Measurements from ENCODE around the gene MED22. TPM values are rescaled to one million over a fixed set of nuclear protein-coding genes. Genes with fewer than 3 reads are reported as not detected.
"Not testable (repeated sequence)": the region's sequence is repeated elsewhere in the genome, so short reads cannot be mapped to it uniquely, and the experiment has no call there.

Gene MED22
- total RNA-seq, 1 donor: 14.5 TPM

GRCh38 chr9:133301253-133302230, 46.4 kb downstream of the MED22 start:
- H3K4me1 ChIP-seq (ENCODE audit: insufficient read depth, low read length): no peaks in the 10 kb centered on the region
- H2AFZ ChIP-seq (ENCODE audit: low read length): no peak overlapping the region
- no peak for TF ChIP-seq CTCF (IDR thresholded peaks at IDR 0.05; ENCODE audit: extremely low read depth, low read depth, low read length)
- no peak for DNase-seq (ENCODE audit: insufficient read length, low spot score, missing footprints)
- no peaks in the 10 kb centered on the region for H3K9me3 ChIP-seq (ENCODE audit: low read depth, low read length)
- H4K20me1 ChIP-seq (ENCODE audit: insufficient read depth, low read length): no peaks in the 10 kb centered on the region
- no peaks in the 10 kb centered on the region for H3K79me2 ChIP-seq (ENCODE audit: insufficient read depth, low read length)
- H3K4me3 ChIP-seq (ENCODE audit: insufficient read depth, low read length): no peak overlapping the region
- no peak overlapping the region for H3K4me2 ChIP-seq (ENCODE audit: insufficient read depth, low read length)
- no peak overlapping the region for H3K27ac ChIP-seq (ENCODE audit: low read depth, low read length)
- H3K36me3 ChIP-seq (ENCODE audit: insufficient read depth, low read length): no peaks in the 10 kb centered on the region
- H3K27me3 ChIP-seq (ENCODE audit: insufficient read depth, low read length): peaks cover 6% of the 10 kb centered on the region

- H2AFZ ChIP-seq (ENCODE audit: low read length); H3K4me3 ChIP-seq (ENCODE audit: insufficient read depth, low read length); H4K20me1 ChIP-seq (ENCODE audit: insufficient read depth, low read length); H3K9me3 ChIP-seq (ENCODE audit: low read depth, low read length); DNase-seq (ENCODE audit: insufficient read length, low spot score, missing footprints); H3K27me3 ChIP-seq (ENCODE audit: insufficient read depth, low read length); H3K36me3 ChIP-seq (ENCODE audit: insufficient read depth, low read length); H3K4me2 ChIP-seq (ENCODE audit: insufficient read depth, low read length); H3K79me2 ChIP-seq (ENCODE audit: insufficient read depth, low read length); H3K4me1 ChIP-seq (ENCODE audit: insufficient read depth, low read length); H3K27ac ChIP-seq (ENCODE audit: low read depth, low read length): not testable (repeated sequence)
These were observed 47.9 kb downstream of the MED22 start for GRCh38 chr9:133299996-133300395.

GRCh38 chr9:133294257-133294656, 53.7 kb downstream of the MED22 start:
- Histone ChIP-seq H4K20me1 (ENCODE audit: insufficient read depth, low read length) (no peaks in the 10 kb centered on the region), H3K79me2 (ENCODE audit: insufficient read depth, low read length) (no peaks in the 10 kb centered on the region), H3K27ac (ENCODE audit: low read depth, low read length) (no peak overlapping the region), H3K9me3 (ENCODE audit: low read depth, low read length) (peaks cover 3% of the 10 kb centered on the region), H3K4me2 (ENCODE audit: insufficient read depth, low read length) (no peak overlapping the region), H3K4me1 (ENCODE audit: insufficient read depth, low read length) (no peaks in the 10 kb centered on the region), H3K36me3 (ENCODE audit: insufficient read depth, low read length) (no peaks in the 10 kb centered on the region), H3K27me3 (ENCODE audit: insufficient read depth, low read length) (no peaks in the 10 kb centered on the region), H2AFZ (ENCODE audit: low read length) (no peak overlapping the region), H3K4me3 (ENCODE audit: insufficient read depth, low read length) (no peak overlapping the region)
- no peak for TF ChIP-seq CTCF (IDR thresholded peaks at IDR 0.05; ENCODE audit: extremely low read depth, low read depth, low read length)
- DNase-seq (ENCODE audit: insufficient read length, low spot score, missing footprints): no peak

- Histone ChIP-seq H3K4me3 (ENCODE audit: insufficient read depth, low read length) (no peak overlapping the region), H3K27ac (ENCODE audit: low read depth, low read length) (no peak overlapping the region), H4K20me1 (ENCODE audit: insufficient read depth, low read length) (no peaks in the 10 kb centered on the region), H2AFZ (ENCODE audit: low read length) (no peak overlapping the region), H3K79me2 (ENCODE audit: insufficient read depth, low read length) (no peaks in the 10 kb centered on the region), H3K9me3 (ENCODE audit: low read depth, low read length) (peaks cover 3% of the 10 kb centered on the region), H3K36me3 (ENCODE audit: insufficient read depth, low read length) (no peaks in the 10 kb centered on the region), H3K4me1 (ENCODE audit: insufficient read depth, low read length) (no peaks in the 10 kb centered on the region), H3K4me2 (ENCODE audit: insufficient read depth, low read length) (no peak overlapping the region), H3K27me3 (ENCODE audit: insufficient read depth, low read length) (no peaks in the 10 kb centered on the region)
- DNase-seq (ENCODE audit: insufficient read length, low spot score, missing footprints): no peak
- no peak for TF ChIP-seq CTCF (IDR thresholded peaks at IDR 0.05; ENCODE audit: extremely low read depth, low read depth, low read length)
These were observed 57.1 kb downstream of the MED22 start for GRCh38 chr9:133290751-133291302.

Small RNAs within 50 kb of the gene (small RNA-seq; reads per million reads assigned to genes)
- gene RF00019: not detected
- not detected for gene SNORD24
- gene SNORD36A: not detected
- not detected for gene SNORD36B
- not detected for gene SNORD36C

Other genes with a start within 250 kb of the MED22 start
- 11.2 and 12.7 TPM in 2 replicates for gene RALGDS, start 226.9 kb downstream of the MED22 start, total RNA-seq
- 3.3 and 3.8 TPM in 2 replicates for gene GBGT1, start 184.2 kb downstream of the MED22 start, total RNA-seq
- gene OBP2B, start 138.9 kb downstream of the MED22 start, total RNA-seq: not detected in 2 replicates
- gene ABO, start 72.9 kb downstream of the MED22 start, total RNA-seq: not detected in 2 replicates
- 5.9 and 7.6 TPM in 2 replicates for gene SURF6, start 11.9 kb downstream of the MED22 start, total RNA-seq
- 1,638 and 1,763 TPM in 2 replicates for gene RPL7A, start 87 bp upstream of the MED22 start, total RNA-seq
- gene SURF1, start 8.4 kb upstream of the MED22 start, total RNA-seq: 21.0 and 24.8 TPM in 2 replicates
- 10.3 and 15.2 TPM in 2 replicates for gene SURF2, start 8.4 kb upstream of the MED22 start, total RNA-seq
- 366 and 392 TPM in 2 replicates for gene SURF4, start 27.9 kb upstream of the MED22 start, total RNA-seq
- gene STKLD1, start 28.2 kb upstream of the MED22 start, total RNA-seq: 0.72 and 1.2 TPM in 2 replicates
- gene REXO4, start 69.9 kb upstream of the MED22 start, total RNA-seq: 10.6 and 11.9 TPM in 2 replicates
- 1.2 and 1.4 TPM in 2 replicates for gene ADAMTS13, start 74.2 kb upstream of the MED22 start, total RNA-seq
- 8.0 and 9.0 TPM in 2 replicates for gene CACFD1, start 111.8 kb upstream of the MED22 start, total RNA-seq
- gene SLC2A6, start 131.0 kb upstream of the MED22 start, total RNA-seq: 25.3 TPM in 2 replicates
- not detected in 2 replicates for gene MYMK, start 176.8 kb upstream of the MED22 start, total RNA-seq
- under 0.01 and 0.29 TPM in 2 replicates for gene ADAMTSL2, start 186.6 kb upstream of the MED22 start, total RNA-seq